DOHH2 (cell line): Measurements from ENCODE around the gene NAV2.

Source experiments
- H3F3A ChIP-seq: fragments of 200-600 bp; sonication (generic), shearing (Covaris generic); 2 replicates; pipeline ENCODE4 v1.6.0; 2016; ENCODE audit warnings: antibody characterized with exemption, mild to moderate bottlenecking; ENCODE audit not compliant: control insufficient read depth, insufficient read depth
- H3K27ac ChIP-seq: fragments of 200-600 bp; sonication (generic); 2 replicates; pipeline ENCODE4 v1.5.1; 2014; ENCODE audit warnings: low read depth, mild to moderate bottlenecking, low read length, moderate library complexity
- H3K27me3 ChIP-seq: fragments of 200-600 bp; sonication (generic); 2 replicates; pipeline ENCODE4 v1.6.1; 2014; ENCODE audit warnings: mild to moderate bottlenecking, low read length, mixed read lengths; ENCODE audit not compliant: control insufficient read depth
- H3K36me3 ChIP-seq: fragments of 200-600 bp; sonication (generic); 2 replicates; pipeline ENCODE4 v1.6.1; 2014; ENCODE audit warnings: mild to moderate bottlenecking, low read length, moderate library complexity, mixed read lengths; ENCODE audit not compliant: control insufficient read depth
- H3K4me1 ChIP-seq: fragments of 200-600 bp; sonication (generic); 2 replicates; pipeline ENCODE4 v1.6.1; 2014; ENCODE audit warnings: mild to moderate bottlenecking, low read length, mixed read lengths; ENCODE audit not compliant: control insufficient read depth
- H3K4me2 ChIP-seq: fragments of 200-600 bp; sonication (generic); 2 replicates; pipeline ENCODE4 v1.6.0; 2014; ENCODE audit warnings: mild to moderate bottlenecking, low read length, moderate library complexity
- H3K4me3 ChIP-seq: fragments of 200-600 bp; sonication (generic); 2 replicates; pipeline ENCODE4 v1.5.1; 2014; ENCODE audit warnings: mild to moderate bottlenecking, low read length, mixed read lengths
- H3K79me2 ChIP-seq: fragments of 200-600 bp; sonication (generic); 2 replicates; pipeline ENCODE4 v1.6.1; 2014; ENCODE audit warnings: mild to moderate bottlenecking, low read length, mixed read lengths; ENCODE audit not compliant: control insufficient read depth
- H3K9me2 ChIP-seq: fragments of 200-600 bp; sonication (generic); replicated peaks from 2 replicates; pipeline ENCODE4 v1.6.1; 2014; ENCODE audit warnings: mild to moderate bottlenecking, low read length, mixed read lengths; ENCODE audit not compliant: control insufficient read depth
- H3K9me3 ChIP-seq: fragments of 200-600 bp; sonication (generic); 2 replicates; pipeline ENCODE4 v1.6.1; 2014; ENCODE audit warnings: antibody characterized with exemption, low read length, mixed read lengths; ENCODE audit not compliant: control insufficient read depth, insufficient read depth
- H4K20me1 ChIP-seq: fragments of 200-600 bp; sonication (generic); 2 replicates; pipeline ENCODE4 v1.6.0; 2014; ENCODE audit warnings: low read depth, mild to moderate bottlenecking, antibody characterized with exemption, low read length, moderate library complexity; ENCODE audit not compliant: control insufficient read depth, insufficient read depth
- EZH2phosphoT487 ChIP-seq: fragments of 200-600 bp; sonication (generic); IDR thresholded peaks from 2 replicates; pipeline ENCODE4 v1.6.1; 2017; ENCODE audit warnings: borderline replicate concordance, mild to moderate bottlenecking, antibody characterized with exemption, low read length, moderate library complexity, mixed read lengths
- TF ChIP-seq, protein P1 (sequence below): fragments of 200-600 bp; sonication (generic); IDR thresholded peaks from one replicate; pipeline ENCODE4 v1.5.1; 2014; ENCODE audit warnings: antibody characterized with exemption, mild to moderate bottlenecking, low read depth, low read length; ENCODE audit not compliant: poor library complexity, severe bottlenecking

NAV2 gene

DNA sequence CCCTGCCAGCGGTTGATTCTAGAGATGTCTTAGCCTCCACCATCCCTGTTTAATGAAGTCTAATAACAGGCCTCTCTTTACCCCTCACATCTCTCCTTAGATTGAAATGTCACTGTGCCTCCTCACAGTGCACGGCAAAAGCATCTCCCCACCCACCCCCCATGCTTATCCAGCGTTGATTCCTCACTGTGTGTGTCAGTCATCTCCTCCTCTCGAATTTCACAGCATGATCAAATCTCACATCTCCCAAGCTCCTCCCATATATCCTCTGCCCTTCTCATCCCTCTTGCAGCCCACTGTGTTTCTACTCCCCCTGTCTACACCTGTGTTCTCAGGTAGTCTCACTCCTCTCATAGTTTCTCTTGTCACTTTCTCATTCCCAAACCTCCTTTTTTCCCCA is 363.0 kb downstream of the NAV2 start:
- H3K36me3 ChIP-seq, result no peaks in the 10 kb centered on the region
- no peak overlapping the region for H3K4me2 ChIP-seq
- no peak overlapping the region for H3K27ac ChIP-seq
- H3F3A ChIP-seq, result no peaks in the 10 kb centered on the region
- TF ChIP-seq, protein P1, sequence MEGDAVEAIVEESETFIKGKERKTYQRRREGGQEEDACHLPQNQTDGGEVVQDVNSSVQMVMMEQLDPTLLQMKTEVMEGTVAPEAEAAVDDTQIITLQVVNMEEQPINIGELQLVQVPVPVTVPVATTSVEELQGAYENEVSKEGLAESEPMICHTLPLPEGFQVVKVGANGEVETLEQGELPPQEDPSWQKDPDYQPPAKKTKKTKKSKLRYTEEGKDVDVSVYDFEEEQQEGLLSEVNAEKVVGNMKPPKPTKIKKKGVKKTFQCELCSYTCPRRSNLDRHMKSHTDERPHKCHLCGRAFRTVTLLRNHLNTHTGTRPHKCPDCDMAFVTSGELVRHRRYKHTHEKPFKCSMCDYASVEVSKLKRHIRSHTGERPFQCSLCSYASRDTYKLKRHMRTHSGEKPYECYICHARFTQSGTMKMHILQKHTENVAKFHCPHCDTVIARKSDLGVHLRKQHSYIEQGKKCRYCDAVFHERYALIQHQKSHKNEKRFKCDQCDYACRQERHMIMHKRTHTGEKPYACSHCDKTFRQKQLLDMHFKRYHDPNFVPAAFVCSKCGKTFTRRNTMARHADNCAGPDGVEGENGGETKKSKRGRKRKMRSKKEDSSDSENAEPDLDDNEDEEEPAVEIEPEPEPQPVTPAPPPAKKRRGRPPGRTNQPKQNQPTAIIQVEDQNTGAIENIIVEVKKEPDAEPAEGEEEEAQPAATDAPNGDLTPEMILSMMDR, result no peak
- no peak for TF ChIP-seq EZH2phosphoT487
- no peaks in the 10 kb centered on the region for H3K9me3 ChIP-seq
- H3K79me2 ChIP-seq, result no peaks in the 10 kb centered on the region
- no peaks in the 10 kb centered on the region for H3K4me1 ChIP-seq
- no peaks in the 10 kb centered on the region for H3K9me2 ChIP-seq
- no peak overlapping the region for H3K4me3 ChIP-seq
- H4K20me1 ChIP-seq, result no peaks in the 10 kb centered on the region
- peaks cover 5% of the 10 kb centered on the region; the same call in 1 of the 2 replicates for H3K27me3 ChIP-seq

DNA sequence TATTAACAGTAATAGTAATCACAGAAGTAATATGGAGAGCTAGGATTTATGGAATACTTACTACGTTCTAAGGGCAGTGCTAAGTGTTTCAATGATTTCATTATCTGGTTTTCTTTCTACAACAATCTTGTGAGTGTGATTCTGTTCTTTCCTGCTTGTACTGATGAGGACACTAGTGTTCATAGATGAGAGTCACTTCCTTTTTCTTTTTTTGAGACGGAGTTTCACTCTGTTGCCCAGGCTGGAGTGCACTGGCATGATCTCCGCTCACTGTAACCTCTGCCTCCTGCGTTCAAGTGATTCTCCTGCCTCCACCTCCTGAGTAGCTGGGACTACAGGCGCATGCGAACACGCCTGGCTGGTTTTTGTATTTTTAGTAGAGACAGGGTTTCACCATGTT is 366.2 kb downstream of the NAV2 start:
- Histone ChIP-seq H3K9me3 (no peaks in the 10 kb centered on the region), H3K79me2 (no peaks in the 10 kb centered on the region), H3K27ac (no peak overlapping the region), H3K4me3 (no peak overlapping the region), H3F3A (no peaks in the 10 kb centered on the region), H3K4me1 (no peaks in the 10 kb centered on the region), H4K20me1 (no peaks in the 10 kb centered on the region), H3K4me2 (no peak overlapping the region), H3K36me3 (no peaks in the 10 kb centered on the region), H3K27me3 (peaks cover 5% of the 10 kb centered on the region), H3K9me2 (no peaks in the 10 kb centered on the region)
- TF ChIP-seq EZH2phosphoT487, result no peak
- TF ChIP-seq, protein P1, result no peak

DNA sequence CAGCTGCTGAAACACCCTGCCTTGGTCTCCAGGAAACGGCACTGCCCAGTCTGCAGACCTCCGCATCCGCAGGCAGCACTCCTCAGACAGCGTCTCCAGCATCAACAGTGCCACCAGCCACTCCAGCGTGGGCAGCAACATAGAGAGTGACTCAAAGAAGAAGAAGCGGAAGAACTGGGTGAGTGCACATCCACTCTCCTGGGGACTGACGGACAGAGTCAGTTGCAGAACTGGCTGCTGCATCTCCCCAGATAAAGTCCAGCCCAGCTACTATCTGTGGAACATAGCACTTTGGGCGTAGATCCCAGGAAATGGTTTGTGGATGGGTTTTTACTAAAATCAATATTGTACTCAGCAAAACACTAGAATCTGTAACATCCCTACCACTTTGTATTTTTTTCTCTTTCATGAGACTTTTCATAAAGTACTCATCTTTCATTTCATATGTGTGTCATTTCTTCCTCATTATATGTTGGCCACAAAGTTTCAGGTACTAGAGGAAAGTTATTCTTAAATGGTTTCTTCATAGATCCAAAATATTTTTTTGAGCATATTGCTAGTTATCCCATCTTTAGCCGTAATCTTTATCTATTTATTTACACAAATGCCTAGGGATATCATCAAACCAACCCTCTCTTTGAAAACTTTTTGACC is 367.5 kb downstream of the NAV2 start:
- peaks cover 5% of the 10 kb centered on the region for H3K27me3 ChIP-seq
- no peaks in the 10 kb centered on the region for H3K36me3 ChIP-seq
- no peak overlapping the region for H3K4me2 ChIP-seq
- H3K9me3 ChIP-seq, result no peaks in the 10 kb centered on the region
- no peaks in the 10 kb centered on the region for H3K79me2 ChIP-seq
- H4K20me1 ChIP-seq, result no peaks in the 10 kb centered on the region
- H3K9me2 ChIP-seq, result no peaks in the 10 kb centered on the region
- TF ChIP-seq EZH2phosphoT487, result no peak
- TF ChIP-seq, protein P1, result no peak
- no peaks in the 10 kb centered on the region for H3F3A ChIP-seq
- H3K4me3 ChIP-seq, result no peak overlapping the region
- H3K4me1 ChIP-seq, result no peaks in the 10 kb centered on the region
- H3K27ac ChIP-seq, result no peak overlapping the region
